IMR-90 (cell line): ENCODE measurements around the gene ARL8B. TPM values are rescaled to one million over a fixed set of nuclear protein-coding genes. Genes with fewer than 3 reads are reported as not detected.

Experiments
- ATAC-seq: fragments of 200-7000 bp; cut with Tn5 transposase; 2 replicates; pipeline ENCODE4 v1.9.1; 2020; ENCODE audit warnings: low read depth, mild to moderate bottlenecking, moderate library complexity
- BruUV-seq: library from RNA; stranded (reverse); fragments of 400-500 nt; replicated peaks from 2 replicates; lab custom pipeline; 2021; lab: Mats Ljungman, UMichigan
- CTCF ChIA-PET: fragments of 300-600 bp; formaldehyde crosslinking; extraction: SDS; loops from one replicate; lab custom pipeline; 2021; ENCODE audit warnings: antibody characterized with exemption; lab: Yijun Ruan, JAX
- POLR2A ChIA-PET: fragments of 300-600 bp; sonication (Branson Sonifier 250); formaldehyde crosslinking; loops from one replicate; lab custom pipeline; 2022; ENCODE audit warnings: antibody characterized with exemption; ENCODE audit not compliant: unreplicated experiment; lab: Charles Lee
- DNase-seq: peaks from one replicate; pipeline ENCODE4 v3.0.0; 2013
- H2AFZ ChIP-seq: replicated peaks from 2 replicates; pipeline ENCODE3; 2013; ENCODE audit warnings: low read length, mild to moderate bottlenecking; ENCODE audit not compliant: poor library complexity
- H2AK5ac ChIP-seq: 2 replicates; pipeline ENCODE4 v1.6.1; 2013; ENCODE audit warnings: low read depth, low read length, inconsistent platforms
- H2AK9ac ChIP-seq: replicated peaks from 2 replicates; pipeline ENCODE3; 2013; ENCODE audit warnings: mild to moderate bottlenecking, low read depth, low read length, moderate library complexity; ENCODE audit not compliant: poor library complexity
- H2BK120ac ChIP-seq: 2 replicates; pipeline ENCODE4 v1.6.1; 2013; ENCODE audit warnings: low read depth, low read length, inconsistent platforms
- H2BK15ac ChIP-seq: 3 replicates; pipeline ENCODE4 v1.6.1; 2013; ENCODE audit warnings: low read depth, low read length, inconsistent platforms
- H2BK20ac ChIP-seq: 2 replicates; pipeline ENCODE4 v1.6.1; 2013; ENCODE audit warnings: low read depth, mild to moderate bottlenecking, inconsistent platforms, low read length, moderate library complexity
- H2BK5ac ChIP-seq: 2 replicates; pipeline ENCODE4 v1.6.1; 2013; ENCODE audit warnings: mild to moderate bottlenecking, low read depth, low read length, inconsistent platforms; ENCODE audit not compliant: poor library complexity, severe bottlenecking
- H3K14ac ChIP-seq: replicated peaks from 2 replicates; pipeline ENCODE4 v1.6.1; 2013; ENCODE audit warnings: low read depth, low read length, inconsistent platforms
- H3K18ac ChIP-seq: 2 replicates; pipeline ENCODE4 v1.6.1; 2013; ENCODE audit warnings: low read depth, low read length, control low read depth
- H3K23ac ChIP-seq: 2 replicates; pipeline ENCODE4 v1.6.1; 2013; ENCODE audit warnings: low read depth, low read length, inconsistent platforms
- H3K27ac ChIP-seq: 2 replicates; pipeline ENCODE4 v1.5.1; 2013; ENCODE audit warnings: mild to moderate bottlenecking, control low read depth, low read length; ENCODE audit not compliant: insufficient read depth
- H3K27me3 ChIP-seq: 2 replicates; pipeline ENCODE4 v1.6.1; 2013; ENCODE audit warnings: low read length; ENCODE audit not compliant: control insufficient read depth, insufficient read depth
- H3K36me3 ChIP-seq: 2 replicates; pipeline ENCODE4 v1.6.1; 2013; ENCODE audit warnings: low read length, mixed read lengths; ENCODE audit not compliant: control insufficient read depth, insufficient read depth
- H3K4ac ChIP-seq: 2 replicates; pipeline ENCODE4 v1.6.1; 2013; ENCODE audit warnings: low read depth, low read length, inconsistent platforms
- H3K4me1 ChIP-seq: 2 replicates; pipeline ENCODE4 v1.6.1; 2013; ENCODE audit warnings: low read length, mixed read lengths; ENCODE audit not compliant: control insufficient read depth, insufficient read depth
- H3K4me2 ChIP-seq: 2 replicates; pipeline ENCODE4 v1.6.1; 2013; ENCODE audit warnings: low read depth, mild to moderate bottlenecking, control low read depth, low read length, moderate library complexity
- H3K4me3 ChIP-seq: 2 replicates; pipeline ENCODE4 v1.5.1; 2013; ENCODE audit warnings: low read depth, mild to moderate bottlenecking, control low read depth, low read length, moderate library complexity; ENCODE audit not compliant: insufficient read depth
- H3K56ac ChIP-seq: 2 replicates; pipeline ENCODE4 v1.6.1; 2013; ENCODE audit warnings: low read length, inconsistent platforms; ENCODE audit not compliant: insufficient read depth; ENCODE audit errors: extremely low read depth
- H3K79me1 ChIP-seq, 2 experiments: 2 replicates each; pipeline ENCODE4 v1.6.1; 2013; ENCODE audit warnings: low read length in 2 of 2, inconsistent platforms in 1 of 2, low read depth in 1 of 2
- H3K9ac ChIP-seq: 2 replicates; pipeline ENCODE4 v1.6.1; 2013; ENCODE audit warnings: low read depth, low read length, control low read depth
- H3K9me1 ChIP-seq: 2 replicates; pipeline ENCODE4 v1.6.1; 2013; ENCODE audit warnings: low read length, inconsistent platforms; ENCODE audit not compliant: insufficient read depth
- H3K9me3 ChIP-seq: 2 replicates; pipeline ENCODE4 v1.6.1; 2013; ENCODE audit warnings: low read length; ENCODE audit not compliant: control insufficient read depth, insufficient read depth
- H4K20me1 ChIP-seq: 2 replicates; pipeline ENCODE4 v1.6.1; 2013; ENCODE audit warnings: low read length, inconsistent platforms; ENCODE audit not compliant: insufficient read depth
- H4K5ac ChIP-seq: 2 replicates; pipeline ENCODE4 v1.6.1; 2013; ENCODE audit warnings: mild to moderate bottlenecking, low read depth, low read length, control low read depth
- H4K8ac ChIP-seq, 2 experiments: 2 replicates each; pipeline ENCODE4 v1.6.1; 2013; ENCODE audit warnings: low read depth in 2 of 2, low read length in 2 of 2, control low read depth in 1 of 2, inconsistent platforms in 1 of 2
- H4K91ac ChIP-seq: 2 replicates; pipeline ENCODE4 v1.6.1; 2013; ENCODE audit warnings: low read depth, low read length, inconsistent platforms; ENCODE audit not compliant: insufficient read depth
- BHLHE40 ChIP-seq: fragments of 150-350 bp; IDR thresholded peaks from 2 replicates; pipeline ENCODE4 v1.6.1; 2016; ENCODE audit warnings: mild to moderate bottlenecking, low read depth, low read length
- CEBPB ChIP-seq: IDR thresholded peaks from 2 replicates; pipeline ENCODE4 v1.6.1; 2012; ENCODE audit warnings: low read depth, low read length, improper control_type of control experiment
- CHD1 ChIP-seq: IDR thresholded peaks from 2 replicates; pipeline ENCODE4 v1.6.1; 2012; ENCODE audit warnings: low read depth, low read length, improper control_type of control experiment
- ELK1 ChIP-seq: fragments of 150-350 bp; IDR thresholded peaks from 2 replicates; pipeline ENCODE4 v1.6.1; 2016; ENCODE audit warnings: low read depth, mild to moderate bottlenecking, low read length, moderate library complexity, borderline replicate concordance
- FOS ChIP-seq: fragments of 150-350 bp; IDR thresholded peaks from 2 replicates; pipeline ENCODE4 v1.6.1; 2016; ENCODE audit warnings: low read depth, low read length
- MAZ ChIP-seq: IDR thresholded peaks from 2 replicates; pipeline ENCODE4 v1.6.1; 2012; ENCODE audit warnings: low read depth, mild to moderate bottlenecking, low read length, improper control_type of control experiment, moderate library complexity, borderline replicate concordance
- RAD21 ChIP-seq: IDR thresholded peaks from 2 replicates; pipeline ENCODE4 v1.6.1; 2012; ENCODE audit warnings: low read length, improper control_type of control experiment
- RFX5 ChIP-seq: IDR thresholded peaks from 2 replicates; pipeline ENCODE4 v1.8.0; 2012; ENCODE audit warnings: low read depth, mild to moderate bottlenecking, low read length, moderate library complexity
- WGBS, 2 experiments: methylation state at CpG; one replicate each; pipeline versions ENCODE4 v1.1.5 to v1.1.7; 2013; ENCODE audit warnings: missing lambda C conversion rate in 2 of 2; ENCODE audit not compliant: insufficient read length in 1 of 2; ENCODE audit errors: extremely low coverage in 2 of 2; 5-methylcytosine and 5-hydroxymethylcytosine counted together
- dilution Hi-C: fragments of 300-500 bp; cut with HindIII; formaldehyde crosslinking; loops from one replicate; pipeline ENCODE4 v1.14.3; 2018; ENCODE audit warnings: low sequenced_read_pairs; ENCODE audit not compliant: unreplicated experiment
- in situ Hi-C: fragments of 300-500 bp; cut with MboI; formaldehyde crosslinking; loops from 3 replicates; pipeline ENCODE4 v1.14.3; 2019; ENCODE audit warnings: low sequenced_read_pairs, inconsistent platforms, mixed read lengths
- intact Hi-C: fragments of 100-400 bp; cut with micrococcal nuclease; formaldehyde crosslinking; loops from 2 replicates; pipeline ENCODE4 v1.10.0; 2022
- polyA plus RNA-seq, 3 experiments: library from polyadenylated mRNA; depleted of rRNA; stranded (reverse); fragments of >200 nt; gene quantifications; 2 replicates each; pipeline ENCODE4 v1.2.3, GENCODE V29; 2012; ENCODE audit warnings: low replicate concordance in 1 of 3
- total RNA-seq: library from RNA; depleted of rRNA; stranded (reverse); fragments of >200 nt; gene quantifications from 2 replicates; pipeline ENCODE4 v1.2.3, GENCODE V29; 2012

Gene ARL8B
- total and polyA plus RNA-seq, 2 of the 4 experiments (the other 2 are of a cell fraction), result 32.3 to 47.0 TPM

GRCh38 chr3:5162102-5162501, 40.0 kb downstream of the ARL8B start:
- H4K91ac ChIP-seq, result no peak overlapping the region
- ChIA-PET POLR2A (no interaction called here), CTCF (interaction anchor here (1.3 kb wide), 2 partner anchors 16 to 24 kb away, joined by 3 to 6 read pairs; no protein-coding TSS in a partner anchor)
- peaks cover 17 to 65% of the 10 kb centered on the region in 2 experiments for H3K79me1 ChIP-seq
- no peak overlapping the region for H3K9ac ChIP-seq
- peak overlapping the region; percentile 7 for H2BK5ac ChIP-seq
- 0 out of 2 replicates have a peak overlapping the region, but pooled peaks have one; percentile 36 for H3K23ac ChIP-seq
- TF ChIP-seq MAZ (no peak), RFX5 (no peak), CEBPB (no peak), ELK1 (no peak), RAD21 (no peak), FOS (no peak), BHLHE40 (no peak), CHD1 (no peak)
- no peak overlapping the region for H4K5ac ChIP-seq
- dilution Hi-C loops (no loop called here), intact Hi-C loops (loop anchor here (5.0 kb wide), 1 partner anchor 35 kb away; no protein-coding TSS in a partner anchor), in situ Hi-C loops (no loop called here)
- H2BK15ac ChIP-seq, result no peak overlapping the region
- WGBS, 2 experiments, result no CpG with 5 or more reads among the region's 1 CpG
- ATAC-seq (peak; percentile 76), DNase-seq (peak; percentile 79)
- no peak overlapping the region for H3K4ac ChIP-seq
- H4K20me1 ChIP-seq, result peaks cover 64% of the 10 kb centered on the region
- no peak overlapping the region for H3K14ac ChIP-seq
- no peak overlapping the region for H2AK5ac ChIP-seq
- no peak overlapping the region for H2BK20ac ChIP-seq
- H3K56ac ChIP-seq, result no peak overlapping the region
- H3K9me3 ChIP-seq, result no peaks in the 10 kb centered on the region
- H3K4me2 ChIP-seq, result peak overlapping the region; percentile 60; the same call in 1 of the 2 replicates
- no peaks in the 10 kb centered on the region for H3K36me3 ChIP-seq
- H3K4me3 ChIP-seq, result no peak overlapping the region
- H3K18ac ChIP-seq, result no peak overlapping the region; the same call in 1 of the 2 replicates
- H3K27ac ChIP-seq, result no peak overlapping the region
- no peak overlapping the region for H2AFZ ChIP-seq
- H3K4me1 ChIP-seq, result peaks cover 10% of the 10 kb centered on the region
- H4K8ac ChIP-seq, result no peak overlapping the region; a peak in 1 of 4 replicates
- H3K27me3 ChIP-seq, result no peaks in the 10 kb centered on the region
- no peak overlapping the region for H2AK9ac ChIP-seq
- peaks cover 10% of the 10 kb centered on the region for H3K9me1 ChIP-seq
- no peak overlapping the region for H2BK120ac ChIP-seq
- no TSS peak for BruUV-seq
